SIG-M5 (cell line): ENCODE measurements around the gene WNT7B.

ENCODE experiments used
- DNase-seq: peaks from one replicate; lab custom pipeline; 2025; lab: John Stamatoyannopoulos, UW

The WNT7B gene

GRCh38 chr22:45971408-45972028 lies 5.4 kb downstream of the WNT7B start:
- no peak for DNase-seq

DNA sequence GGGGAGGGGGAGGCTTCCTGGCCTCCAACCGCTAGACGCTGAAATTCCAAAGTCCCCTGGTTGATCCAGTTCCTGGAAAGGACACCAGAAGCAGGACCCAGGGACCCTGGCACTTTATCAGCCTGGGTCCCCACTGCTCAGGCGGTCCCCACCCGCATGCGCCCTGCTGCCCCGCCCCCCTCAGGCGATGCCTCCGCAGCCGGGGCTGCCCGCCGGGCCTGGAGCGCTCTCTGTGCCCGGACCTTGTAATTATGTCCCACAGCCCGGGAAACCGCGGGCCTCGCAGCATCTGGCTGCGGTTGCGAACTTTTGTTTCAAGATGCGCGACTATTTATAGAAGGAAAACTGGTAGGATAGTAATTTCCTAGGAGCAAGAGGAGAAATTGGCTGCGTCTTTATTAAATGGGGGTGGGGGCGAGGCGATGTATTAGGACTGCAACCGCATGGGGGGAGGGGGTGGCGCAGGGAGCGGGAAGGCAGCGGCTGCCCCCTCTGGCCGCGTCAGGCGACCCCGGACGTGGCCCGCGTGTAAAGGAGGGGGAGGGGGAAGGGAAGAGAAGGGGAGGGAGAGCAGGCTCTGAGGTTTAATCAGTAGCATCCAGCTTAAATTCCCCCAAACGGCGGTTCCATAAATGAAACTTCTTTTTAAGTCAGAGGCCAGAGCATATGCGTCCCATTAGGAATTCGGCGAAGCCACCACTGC lies 6.1 kb downstream of the WNT7B start:
- no peak for DNase-seq

- DNase-seq, result no peak
These were observed 7.0 kb downstream of the WNT7B start for GRCh38 chr22:45969801-45970470.

DNA sequence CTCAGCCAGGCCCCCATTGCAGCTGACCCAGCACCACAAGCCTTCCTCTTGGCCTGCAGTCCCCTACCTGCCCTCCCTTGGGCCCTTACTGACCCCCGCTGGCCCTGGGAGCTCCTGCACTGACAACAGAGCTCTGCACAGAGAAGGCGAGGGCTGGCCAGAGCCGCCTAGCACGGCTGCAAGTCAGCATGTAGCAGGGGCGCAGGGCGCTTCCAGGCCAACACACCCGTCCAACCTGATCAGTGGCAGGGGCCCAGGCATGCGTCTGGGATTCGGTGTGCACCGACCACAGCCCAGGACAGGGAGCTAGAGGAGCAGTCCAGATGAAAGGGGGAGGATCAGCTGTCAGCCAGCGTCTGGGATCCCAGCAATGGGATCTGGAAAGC lies 7.6 kb downstream of the WNT7B start:
- no peak for DNase-seq

DNA sequence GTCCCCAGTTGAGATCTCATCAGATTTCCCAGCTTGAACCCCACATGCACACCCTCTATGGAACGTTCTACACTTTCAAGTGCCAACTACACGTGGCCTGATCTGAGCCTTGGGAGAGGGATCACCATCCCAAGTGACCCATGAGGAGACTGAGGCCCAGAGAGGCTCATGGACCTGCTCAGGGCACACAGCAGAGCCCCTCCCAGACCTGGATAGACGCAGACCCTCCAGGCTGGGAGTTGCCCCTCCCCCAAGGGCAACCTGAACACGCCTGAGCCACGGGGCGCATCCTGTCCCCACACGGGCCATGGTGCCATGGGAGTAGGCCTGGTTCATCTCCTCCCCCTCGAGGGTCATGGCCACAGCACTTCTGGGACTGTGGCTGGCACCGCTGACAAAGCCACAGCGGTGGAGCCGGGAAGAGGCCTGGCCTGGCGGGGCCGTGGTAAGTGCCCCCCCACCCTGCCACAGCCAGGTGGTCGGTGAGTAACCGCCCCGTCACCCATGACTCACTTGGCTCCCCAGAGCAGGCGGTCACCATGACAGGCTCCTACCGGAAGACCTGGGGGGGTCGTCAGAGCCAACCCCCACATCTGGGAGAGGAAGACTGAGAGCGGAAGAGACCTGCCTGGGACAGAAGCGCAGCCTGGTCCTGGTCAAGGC lies 8.1 kb downstream of the WNT7B start:
- no peak for DNase-seq

DNA sequence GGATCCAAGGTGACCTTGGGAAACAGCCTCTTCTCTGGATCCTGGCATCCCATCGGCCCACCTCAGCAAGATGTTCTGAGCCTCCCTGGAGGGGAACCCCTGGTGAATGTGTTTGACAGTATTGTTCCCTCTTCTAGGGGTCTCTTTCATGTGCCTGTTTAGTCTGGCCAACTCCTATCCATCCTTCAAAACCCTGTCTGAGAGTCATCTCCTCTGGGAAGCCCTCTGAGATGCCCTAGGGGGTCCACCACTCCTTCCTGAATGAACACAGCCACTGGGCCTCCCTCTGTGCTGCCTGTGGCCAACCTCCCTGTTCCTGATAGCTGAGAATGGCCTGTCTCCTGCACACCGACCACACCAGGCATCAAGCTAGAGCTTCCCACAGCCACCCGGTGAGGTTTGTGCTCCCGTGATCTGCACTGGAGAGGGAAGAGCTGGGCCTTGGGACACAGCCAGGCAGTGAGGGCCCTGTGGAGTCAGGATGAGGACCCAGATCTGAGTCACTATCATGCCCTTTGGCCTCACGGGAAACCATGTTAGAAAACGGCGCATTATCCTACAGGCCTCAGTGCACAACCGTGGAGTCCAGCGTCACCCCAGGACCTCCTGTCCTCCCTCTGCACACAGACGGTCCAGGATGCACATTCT lies 8.8 kb downstream of the WNT7B start:
- DNase-seq, result no peak

DNA sequence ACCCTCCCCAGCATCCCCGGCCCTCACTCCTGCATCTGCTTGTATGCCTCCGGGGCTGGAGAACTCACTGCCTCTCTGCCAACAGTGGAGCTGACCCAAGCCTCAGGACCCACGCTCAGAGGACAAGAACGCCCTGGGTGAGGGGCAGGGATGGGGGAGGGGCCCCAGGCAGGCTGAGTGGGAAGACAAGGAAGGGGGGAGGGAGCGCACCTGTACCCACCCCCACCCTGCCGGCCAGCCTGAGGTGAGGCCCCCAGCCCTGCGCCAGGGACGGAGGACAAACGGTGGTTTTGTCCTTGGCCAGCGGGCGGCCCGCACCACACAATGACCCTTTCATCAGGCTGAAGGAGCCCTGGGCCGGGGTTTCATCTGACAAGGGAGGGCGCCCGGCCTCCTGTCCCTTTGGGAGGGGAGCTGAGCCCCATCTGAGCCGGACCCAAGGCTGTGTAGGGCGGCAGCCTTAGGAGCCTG lies 10.0 kb downstream of the WNT7B start:
- DNase-seq, result no peak

GRCh38 chr22:45966320-45966894 lies 10.6 kb downstream of the WNT7B start:
- no peak for DNase-seq

GRCh38 chr22:45965563-45965962 lies 11.4 kb downstream of the WNT7B start:
- DNase-seq, result no peak

DNA sequence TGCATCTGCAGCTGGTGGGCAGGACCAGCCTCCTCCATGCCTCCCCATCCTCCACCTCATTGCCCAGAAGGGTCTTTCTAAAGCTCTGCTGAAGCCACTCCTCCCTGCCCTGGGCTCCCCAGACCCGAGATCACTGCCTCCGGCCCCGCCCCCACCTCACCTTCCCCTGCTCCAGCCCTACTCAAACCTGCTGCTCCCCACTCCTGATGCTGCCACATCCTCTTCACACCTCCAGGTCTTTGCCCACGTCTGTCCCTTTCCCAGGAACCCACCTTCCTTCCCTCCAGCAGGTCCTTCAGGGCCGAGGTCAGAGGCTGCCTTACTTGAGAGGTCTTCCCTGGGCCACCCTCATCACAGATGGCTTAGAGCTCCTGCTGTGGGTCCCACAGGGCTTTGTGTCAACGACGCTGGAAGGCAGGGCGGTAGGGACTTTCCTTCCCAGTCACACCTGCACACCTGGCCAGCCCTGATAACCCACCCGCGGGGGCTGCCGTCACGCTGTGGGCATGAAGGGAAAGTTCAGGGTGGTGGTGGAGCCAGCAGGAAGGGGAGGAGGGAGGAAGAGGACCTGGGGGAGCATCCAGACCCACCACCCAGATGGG lies 11.9 kb downstream of the WNT7B start:
- no peak for DNase-seq

- DNase-seq, result no peak
These were observed 12.6 kb downstream of the WNT7B start for GRCh38 chr22:45964372-45964771.

DNA sequence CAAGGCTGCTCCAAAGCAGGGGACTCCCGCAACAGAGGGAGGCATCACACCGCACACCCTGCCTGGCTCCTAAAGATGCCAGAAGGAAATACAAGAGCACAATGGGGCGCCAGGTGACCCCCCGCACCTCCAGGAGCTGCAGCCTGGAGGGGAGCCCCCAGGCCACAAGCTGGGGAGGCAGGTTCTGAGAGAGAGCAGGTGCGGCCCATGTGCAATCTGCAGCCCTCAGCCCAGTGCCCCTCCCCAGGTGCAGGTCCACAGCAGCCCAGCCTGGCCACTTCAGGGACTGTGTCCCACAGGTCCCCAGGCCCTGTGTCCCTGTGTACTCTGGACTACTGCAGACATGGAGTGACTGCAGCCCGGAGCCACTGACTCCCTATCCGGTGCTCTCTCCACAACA lies 13.1 kb downstream of the WNT7B start:
- DNase-seq, result no peak

DNA sequence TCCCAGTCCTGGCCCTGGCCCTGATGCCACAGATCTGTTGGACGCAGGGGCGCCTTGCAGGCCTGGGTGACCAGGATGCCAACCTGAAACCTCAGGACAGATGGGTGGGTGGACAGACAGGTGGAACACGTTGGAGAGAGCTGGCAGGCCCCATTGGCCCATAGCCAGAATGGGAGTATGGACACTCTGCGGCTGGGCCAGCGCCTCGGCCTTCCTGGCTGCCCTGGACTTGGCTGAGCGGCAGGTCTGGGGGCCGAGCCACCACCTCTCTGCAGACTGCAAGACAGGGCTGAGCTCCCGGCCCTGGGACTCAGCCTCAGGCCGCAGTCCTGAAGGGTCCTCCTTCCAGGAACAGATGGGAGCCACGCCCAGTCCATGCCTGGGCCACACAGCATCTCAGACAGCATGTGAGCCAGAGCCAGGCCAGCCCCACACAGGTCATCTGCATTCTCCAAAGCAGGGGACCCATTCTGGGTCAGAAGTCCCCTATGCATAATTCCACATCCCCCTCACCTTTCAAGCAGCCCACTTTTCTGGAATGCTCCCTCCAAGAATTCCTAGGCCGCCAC lies 14.1 kb downstream of the WNT7B start:
- no peak for DNase-seq

GRCh38 chr22:45962434-45962718 lies 14.6 kb downstream of the WNT7B start:
- DNase-seq, result no peak

DNA sequence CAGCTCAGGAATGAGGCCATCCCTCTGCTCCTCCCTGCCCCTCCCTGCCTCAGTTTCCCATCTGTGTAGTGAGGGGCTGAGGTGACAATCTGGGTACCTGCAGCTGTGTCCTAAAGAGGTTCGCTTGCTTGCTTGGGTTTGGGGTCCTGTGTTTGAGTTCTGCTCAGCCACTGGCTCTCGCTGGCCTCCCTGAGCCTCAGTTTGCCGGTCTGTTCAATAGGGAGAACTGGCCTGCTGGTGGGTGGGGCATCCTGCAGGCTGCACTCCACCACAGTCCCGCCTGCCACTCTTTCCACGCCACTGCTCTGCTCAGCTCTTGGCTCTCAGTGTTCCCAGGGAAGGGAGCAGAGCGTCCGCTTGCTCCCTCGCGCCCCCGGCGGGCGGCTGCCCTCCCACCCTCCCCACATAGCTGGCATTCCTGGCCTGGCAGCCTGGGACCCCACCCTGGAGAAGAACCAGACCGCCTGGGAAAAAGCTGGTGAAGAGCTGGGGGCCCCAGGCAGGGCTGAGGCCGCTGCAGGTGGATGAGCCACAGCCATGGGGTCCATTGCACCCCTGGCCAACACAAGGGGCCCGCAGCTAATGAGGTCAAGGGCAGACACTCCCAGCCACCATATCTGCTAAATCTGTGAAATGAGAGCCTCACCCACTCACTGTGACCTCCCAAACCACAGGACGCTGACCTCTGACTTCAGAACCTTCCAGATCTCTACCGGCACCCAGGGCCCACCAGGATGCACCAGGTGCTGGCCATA lies 15.1 kb downstream of the WNT7B start:
- no peak for DNase-seq

DNA sequence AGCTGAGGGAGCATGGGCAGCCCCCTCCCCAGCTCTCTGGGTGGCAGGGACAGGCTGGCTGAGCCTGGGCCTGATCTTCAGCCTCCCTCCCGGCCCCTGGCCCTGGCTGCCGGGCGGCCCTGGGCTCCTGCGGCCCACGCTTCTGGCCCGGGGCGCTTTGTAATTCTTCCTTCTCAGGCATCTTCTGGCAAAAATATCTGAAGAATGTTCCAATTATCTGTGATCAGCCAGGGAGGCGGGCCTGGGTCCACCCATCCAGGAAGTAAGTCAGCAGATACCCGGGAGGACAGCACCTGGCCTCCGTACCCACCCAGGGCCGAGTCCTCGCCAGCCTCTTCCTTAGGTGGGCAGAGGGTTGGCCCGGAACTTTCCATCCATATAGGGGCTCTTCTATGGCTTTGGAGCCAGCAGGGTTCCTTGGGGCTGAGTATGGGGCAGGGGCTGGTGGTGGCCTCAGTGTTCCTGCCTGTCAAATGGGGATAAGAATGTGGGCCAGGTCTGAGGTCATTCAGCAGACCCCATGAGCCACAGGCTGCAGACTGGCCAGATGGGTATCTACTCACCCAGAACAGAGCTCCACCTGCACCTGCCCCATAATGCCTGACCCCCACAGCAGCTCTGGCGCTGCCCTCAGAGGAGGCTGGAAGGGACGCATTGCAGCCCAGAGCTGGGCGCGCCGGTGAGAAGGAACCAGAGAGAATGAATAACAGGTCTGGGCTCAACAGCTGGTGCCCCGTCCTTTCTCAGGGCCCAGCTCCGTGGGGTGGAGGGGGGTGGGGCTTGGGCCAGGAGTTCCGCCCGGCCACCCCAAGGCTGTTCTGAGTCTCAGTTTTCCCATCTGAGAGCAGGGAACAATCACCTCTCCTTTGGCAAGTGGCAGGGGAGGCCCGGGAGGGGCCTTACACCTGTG lies 16.2 kb downstream of the WNT7B start:
- DNase-seq, result no peak

DNA sequence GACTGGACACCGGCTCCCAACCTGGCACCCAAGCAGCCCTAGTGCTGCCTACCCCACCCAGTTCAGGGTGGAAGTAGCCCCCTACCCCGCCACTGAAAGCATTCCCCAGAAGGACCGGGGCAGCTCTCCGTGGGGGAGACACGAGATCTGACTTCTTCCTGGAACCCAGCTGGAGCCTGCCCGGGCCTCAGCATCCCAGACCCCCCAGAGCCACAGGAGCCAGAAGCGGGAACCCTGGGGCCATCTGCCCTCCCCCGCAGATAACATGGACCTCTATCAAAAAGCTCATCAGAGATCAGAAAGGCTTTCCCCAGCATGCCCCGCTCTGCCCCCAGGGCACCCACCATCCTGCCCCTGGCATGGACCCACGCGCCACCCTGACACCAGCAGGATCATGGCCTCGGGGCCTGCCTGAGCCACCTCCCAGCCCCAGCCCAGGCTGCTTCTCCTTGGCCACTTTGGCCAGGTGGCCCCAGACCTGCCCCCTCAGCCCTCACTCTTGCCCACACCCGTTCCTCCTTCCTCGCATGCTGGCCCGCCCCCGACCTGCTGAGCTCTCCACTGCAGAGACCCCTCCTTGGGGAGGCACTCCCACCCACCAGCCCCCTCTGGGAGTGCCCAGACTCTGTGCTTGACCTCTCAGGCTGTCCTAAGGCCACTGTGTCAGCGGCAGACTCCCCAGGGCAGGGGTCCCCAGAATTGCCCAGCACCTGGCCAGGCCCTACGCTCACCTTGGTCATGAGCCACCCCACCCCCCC lies 17.1 kb downstream of the WNT7B start:
- no peak for DNase-seq

DNA sequence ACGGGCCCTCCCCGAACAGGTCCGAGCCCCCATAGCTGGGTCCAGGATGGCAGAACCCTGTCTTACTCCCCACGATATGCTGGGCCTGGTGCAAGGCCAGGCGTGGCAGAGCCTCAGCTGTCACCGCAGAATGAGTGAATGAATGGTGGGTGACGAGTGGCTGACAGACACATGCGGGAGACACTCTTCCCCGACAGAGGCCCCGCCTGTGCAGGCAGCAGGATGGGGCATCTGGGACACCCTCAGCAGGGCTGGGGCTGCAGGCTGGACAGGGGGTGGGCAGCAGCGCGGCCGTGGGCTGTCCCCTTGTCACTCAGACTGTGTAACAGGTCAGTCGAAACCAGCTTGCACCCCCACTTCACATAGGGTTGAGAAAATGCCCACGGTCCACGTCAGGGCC lies 18.0 kb downstream of the WNT7B start:
- DNase-seq, result no peak

GRCh38 chr22:45957826-45958225 lies 19.1 kb downstream of the WNT7B start:
- DNase-seq, result no peak
